HG03342 (cell line): ENCODE measurements around the gene GJA9.
"Not testable (repeated sequence)": the region's sequence is repeated elsewhere in the genome, so short reads cannot be mapped to it uniquely, and the experiment has no call there.

ENCODE experiments used
- ATAC-seq: cut with Tn5 transposase; IDR thresholded peaks from one replicate; pipeline ENCODE4 v1.9.1; 2021; ENCODE audit warnings: mild to moderate bottlenecking, moderate library complexity; ENCODE audit not compliant: unreplicated experiment

Gene GJA9

GRCh38 chr1:38875811-38876210 is 5.6 kb downstream of the GJA9 start:
- no peak for ATAC-seq

- ATAC-seq = peak; percentile 95
These were observed 8.1 kb downstream of the GJA9 start, which contains the start of gene MYCBP for GRCh38 chr1:38873027-38873969. Gene MYCBP (minus strand): TSS chr1:38873348. CDS start chr1:38873305, 43 bp downstream.

GRCh38 chr1:38872401-38873026 is 8.9 kb downstream of the GJA9 start:
- peak; percentile 23 for ATAC-seq

- ATAC-seq = no peak
These were observed 10.4 kb downstream of the GJA9 start for GRCh38 chr1:38870996-38871395.

GRCh38 chr1:38867208-38867607 is 14.2 kb downstream of the GJA9 start:
- ATAC-seq = no peak

GRCh38 chr1:38865112-38865715 is 16.2 kb downstream of the GJA9 start:
- ATAC-seq = no peak

GRCh38 chr1:38860454-38860795 is 21.0 kb downstream of the GJA9 start:
- ATAC-seq = no peak

- peak; percentile 95 for ATAC-seq
These were observed 21.6 kb downstream of the GJA9 start, which contains the start of gene RRAGC for GRCh38 chr1:38859561-38860453. Gene RRAGC (minus strand): TSS chr1:38859772. CDS start chr1:38859646, 126 bp downstream.

GRCh38 chr1:38858833-38859560 is 22.4 kb downstream of the GJA9 start:
- peak; percentile 31 for ATAC-seq

- no peak for ATAC-seq
These were observed 28.6 kb downstream of the GJA9 start for GRCh38 chr1:38852780-38853179.

- no peak for ATAC-seq
These were observed 33.3 kb downstream of the GJA9 start for GRCh38 chr1:38848071-38848470.

GRCh38 chr1:38846210-38846609 is 35.2 kb downstream of the GJA9 start:
- ATAC-seq = no peak

- not testable (repeated sequence) for ATAC-seq
These were observed 36.3 kb downstream of the GJA9 start for GRCh38 chr1:38845088-38845487.

- ATAC-seq = no peak
These were observed 41.1 kb downstream of the GJA9 start for GRCh38 chr1:38840281-38840680.

- ATAC-seq = no peak
These were observed 42.0 kb downstream of the GJA9 start for GRCh38 chr1:38839363-38839762.

- ATAC-seq = not testable (repeated sequence)
These were observed 45.1 kb downstream of the GJA9 start for GRCh38 chr1:38836316-38836715.

GRCh38 chr1:38834937-38835827 is 46.2 kb downstream of the GJA9 start:
- ATAC-seq = no peak

GRCh38 chr1:38834221-38834782 is 47.1 kb downstream of the GJA9 start:
- no peak for ATAC-seq

GRCh38 chr1:38833146-38833545 is 48.2 kb downstream of the GJA9 start:
- ATAC-seq = no peak
